GM23248 (cell line): ENCODE measurements around the gene OLIG2. TPM values are rescaled to one million over a fixed set of nuclear protein-coding genes. Genes with fewer than 3 reads are reported as not detected.

Experiments
- DNase-seq: peaks from one replicate; pipeline ENCODE4 v3.0.0-alpha.2; 2015
- H2AFZ ChIP-seq: fragments of 200-600 bp; sonication (generic); 2 replicates; pipeline ENCODE4 v1.6.1; 2016; ENCODE audit warnings: antibody characterized with exemption
- H3F3A ChIP-seq: fragments of 200-600 bp; sonication (generic); 2 replicates; pipeline ENCODE4 v1.6.1; 2016; ENCODE audit warnings: mild to moderate bottlenecking, antibody characterized with exemption, mixed run types; ENCODE audit not compliant: insufficient read depth
- H3K27ac ChIP-seq: fragments of 200-600 bp; sonication (generic); 2 replicates; pipeline ENCODE4 v1.5.1; 2016; ENCODE audit warnings: mild to moderate bottlenecking
- H3K27me3 ChIP-seq: fragments of 200-600 bp; sonication (generic); replicated peaks from 2 replicates; pipeline ENCODE4 v1.6.1; 2016; ENCODE audit warnings: mild to moderate bottlenecking; ENCODE audit not compliant: insufficient read depth
- H3K36me3 ChIP-seq: fragments of 200-600 bp; sonication (generic); 2 replicates; pipeline ENCODE4 v1.6.1; 2016; ENCODE audit warnings: low read depth, mild to moderate bottlenecking
- H3K4me1 ChIP-seq: fragments of 200-600 bp; sonication (generic); 2 replicates; pipeline ENCODE4 v1.6.1; 2016; ENCODE audit warnings: mild to moderate bottlenecking; ENCODE audit not compliant: insufficient read depth
- H3K4me2 ChIP-seq: fragments of 200-600 bp; sonication (generic); one replicate; pipeline ENCODE4 v1.6.1; 2016; ENCODE audit warnings: mild to moderate bottlenecking; ENCODE audit not compliant: unreplicated experiment
- H3K4me3 ChIP-seq: fragments of 200-600 bp; sonication (generic); 2 replicates; pipeline ENCODE4 v1.5.1; 2016; ENCODE audit warnings: mild to moderate bottlenecking
- H3K79me2 ChIP-seq: fragments of 200-600 bp; sonication (generic); 2 replicates; pipeline ENCODE4 v1.6.1; 2016; ENCODE audit warnings: mild to moderate bottlenecking; ENCODE audit not compliant: insufficient read depth
- H3K9ac ChIP-seq: fragments of 200-600 bp; sonication (generic); 2 replicates; pipeline ENCODE4 v1.6.1; 2016; ENCODE audit warnings: mild to moderate bottlenecking
- H3K9me2 ChIP-seq: fragments of 200-600 bp; sonication (generic); 2 replicates; pipeline ENCODE4 v1.6.1; 2016; ENCODE audit warnings: mixed run types, mild to moderate bottlenecking, moderate library complexity; ENCODE audit not compliant: insufficient read depth
- H3K9me3 ChIP-seq: fragments of 200-600 bp; sonication (generic); one replicate; pipeline ENCODE4 v1.6.1; 2017; ENCODE audit warnings: low read depth
- H4K20me1 ChIP-seq: fragments of 200-600 bp; sonication (generic); 2 replicates; pipeline ENCODE4 v1.6.0; 2016; ENCODE audit not compliant: insufficient read depth
- EZH2 ChIP-seq: fragments of 200-600 bp; sonication (generic); IDR thresholded peaks from 2 replicates; pipeline ENCODE4 v1.6.1; 2018; ENCODE audit warnings: antibody characterized with exemption, mild to moderate bottlenecking; ENCODE audit not compliant: insufficient read depth, poor library complexity, severe bottlenecking
- EZH2phosphoT487 ChIP-seq: fragments of 200-600 bp; sonication (generic); IDR thresholded peaks from 2 replicates; pipeline ENCODE4 v1.6.1; 2018; ENCODE audit warnings: antibody characterized with exemption, moderate library complexity, mild to moderate bottlenecking, low read depth; ENCODE audit not compliant: insufficient read depth
- WGBS, 2 experiments: methylation state at CpG; one replicate each; pipeline ENCODE4 v1.1.6; 2015 to 2017; ENCODE audit warnings: low lambda C conversion rate in 2 of 2, low coverage in 1 of 2; ENCODE audit errors: missing lambda C conversion rate in 2 of 2; 5-methylcytosine and 5-hydroxymethylcytosine counted together
- in situ Hi-C: fragments of 300-500 bp; cut with MboI; formaldehyde crosslinking; loops from 2 replicates; pipeline ENCODE4 v1.15.0; 2020
- polyA plus RNA-seq: library from polyadenylated mRNA; unstranded; fragments of >200 nt; fragmentation: Nextera tagmentation; extraction: Ambion mirVana; gene quantifications from 2 replicates; pipeline ENCODE4 v1.2.1, GENCODE V29; 2016
- total RNA-seq: library from RNA; depleted of rRNA; stranded (reverse); fragments of >200 nt; shearing (Covaris generic); gene quantifications from 2 replicates; pipeline ENCODE4 v1.2.3, GENCODE V29; 2014

OLIG2 gene
- total and polyA plus RNA-seq, 2 experiments from 2014 or later, result not detected

GRCh38 chr21:32993894-32994293 is 31.8 kb upstream of the OLIG2 start:
- 32 to 37% methylated on average over 3 of the region's 3 CpGs for WGBS, 2 experiments
- Histone ChIP-seq H3K27me3 (peaks cover 58% of the 10 kb centered on the region), H3K79me2 (no peaks in the 10 kb centered on the region), H3K9me3 (no peaks in the 10 kb centered on the region), H3K9me2 (no peaks in the 10 kb centered on the region), H2AFZ (no peak overlapping the region), H3K27ac (no peak overlapping the region), H3K36me3 (no peaks in the 10 kb centered on the region), H3K4me3 (no peak overlapping the region), H3K4me2 (no peak overlapping the region), H4K20me1 (no peaks in the 10 kb centered on the region), H3K4me1 (no peaks in the 10 kb centered on the region), H3K9ac (no peak overlapping the region), H3F3A (no peaks in the 10 kb centered on the region)
- no peak for DNase-seq
- in situ Hi-C loops, result loop anchor here (10.0 kb wide), 2 partner anchors 141 to 201 kb away; no protein-coding TSS in a partner anchor
- no peak for TF ChIP-seq EZH2
- no peak for TF ChIP-seq EZH2phosphoT487

- no peaks in the 10 kb centered on the region for H3K9me2 ChIP-seq
- WGBS, 2 experiments, result 22 to 29% methylated on average over 3 of the region's 3 CpGs
- no peaks in the 10 kb centered on the region for H3F3A ChIP-seq
- no peak overlapping the region for H2AFZ ChIP-seq
- H3K9ac ChIP-seq, result no peak overlapping the region
- H3K27me3 ChIP-seq, result peaks cover 59% of the 10 kb centered on the region
- no peak overlapping the region for H3K4me2 ChIP-seq
- no peaks in the 10 kb centered on the region for H3K36me3 ChIP-seq
- DNase-seq, result peak; percentile 54
- no peaks in the 10 kb centered on the region for H3K9me3 ChIP-seq
- H3K79me2 ChIP-seq, result no peaks in the 10 kb centered on the region
- H4K20me1 ChIP-seq, result no peaks in the 10 kb centered on the region
- H3K4me1 ChIP-seq, result no peaks in the 10 kb centered on the region
- TF ChIP-seq EZH2phosphoT487 (no peak), EZH2 (no peak)
- no peak overlapping the region for H3K4me3 ChIP-seq
- in situ Hi-C loops, result loop anchor here (10.0 kb wide), 2 partner anchors 140 to 200 kb away; no protein-coding TSS in a partner anchor
- no peak overlapping the region for H3K27ac ChIP-seq
Observed at GRCh38 chr21:32994305-32994704, 31.4 kb upstream of the OLIG2 start.

DNA sequence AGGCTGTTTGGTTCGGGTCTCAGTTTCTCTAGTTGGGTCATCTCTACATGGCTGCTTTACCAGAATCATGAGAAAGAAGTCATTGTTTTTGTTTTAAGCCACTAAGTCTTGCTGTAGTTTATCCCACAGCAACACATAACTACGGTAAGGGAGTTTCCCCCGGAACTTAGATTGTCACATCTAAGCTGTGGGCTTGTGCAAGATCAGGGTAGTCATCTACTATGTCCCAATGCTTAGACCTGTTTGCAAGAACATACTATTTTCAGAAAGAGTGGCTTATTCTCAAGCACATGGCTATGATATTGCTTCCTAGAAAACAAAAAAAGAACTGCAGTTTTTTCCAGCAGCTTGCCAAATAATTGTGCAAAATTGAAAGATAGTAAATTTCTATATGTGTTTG is 18.0 kb upstream of the OLIG2 start:
- H3K79me2 ChIP-seq, result no peaks in the 10 kb centered on the region
- H3K36me3 ChIP-seq, result no peaks in the 10 kb centered on the region
- no peaks in the 10 kb centered on the region for H4K20me1 ChIP-seq
- no peak for TF ChIP-seq EZH2
- no peak overlapping the region for H3K27ac ChIP-seq
- H2AFZ ChIP-seq, result no peak overlapping the region
- peaks cover 5% of the 10 kb centered on the region for H3K4me1 ChIP-seq
- no peak overlapping the region for H3K4me2 ChIP-seq
- no peaks in the 10 kb centered on the region for H3K9me3 ChIP-seq
- 55 to 56% methylated on average over 3 of the region's 3 CpGs for WGBS, 2 experiments
- H3F3A ChIP-seq, result 0 out of 2 replicates have a peak, but pooled peaks cover 5% of the 10 kb centered on the region
- in situ Hi-C loops, result no loop called here
- DNase-seq, result no peak
- peaks cover 31% of the 10 kb centered on the region; the same call in 1 of the 2 replicates for H3K27me3 ChIP-seq
- no peak overlapping the region for H3K4me3 ChIP-seq
- no peaks in the 10 kb centered on the region for H3K9me2 ChIP-seq
- H3K9ac ChIP-seq, result no peak overlapping the region

GRCh38 chr21:33008333-33009051 is 17.2 kb upstream of the OLIG2 start:
- Histone ChIP-seq H3K27ac (no peak overlapping the region), H3K36me3 (no peaks in the 10 kb centered on the region), H3K9me2 (no peaks in the 10 kb centered on the region), H3K27me3 (peaks cover 35% of the 10 kb centered on the region; the same call in 1 of the 2 replicates), H3K9me3 (no peaks in the 10 kb centered on the region), H3K4me1 (peaks cover 5% of the 10 kb centered on the region), H3K4me2 (no peak overlapping the region), H4K20me1 (no peaks in the 10 kb centered on the region), H3K4me3 (no peak overlapping the region), H3K9ac (no peak overlapping the region), H3F3A (0 out of 2 replicates have a peak, but pooled peaks cover 5% of the 10 kb centered on the region), H2AFZ (no peak overlapping the region), H3K79me2 (no peaks in the 10 kb centered on the region)
- in situ Hi-C loops, result no loop called here
- no peak for DNase-seq
- WGBS, 2 experiments, result 46 to 58% methylated on average over 3 of the region's 3 CpGs
- TF ChIP-seq EZH2phosphoT487 (no peak), EZH2 (no peak)
